Heart left ventricle (tissue), 16 donors: ENCODE data around the gene SERPINB8. TPM values are rescaled to one million over a fixed set of nuclear protein-coding genes. Genes with fewer than 3 reads are reported as not detected.

ENCODE experiments used
- ATAC-seq, 4 donors: fragments of 200-7000 bp; cut with Tn5 transposase; one replicate each; pipeline ENCODE4 v1.9.1; 2020 to 2022; ENCODE audit warnings: moderate library complexity in 4 of 4, mild to moderate bottlenecking in 3 of 4, moderate number of reproducible peaks in 1 of 4
- DNase-seq, 5 donors: peaks; one replicate each; pipeline ENCODE4 v3.0.0-alpha.2; 2020
- H3K27ac ChIP-seq, 12 donors: fragments of 200-600 bp; sonication (generic) in 4 of 12; one replicate each; pipeline versions ENCODE4 v1.5.0 to v1.8.0; 2016 to 2022; ENCODE audit warnings: mild to moderate bottlenecking in 2 of 12
- H3K27me3 ChIP-seq, 9 donors: fragments of 200-600 bp; sonication (generic) in 2 of 9; one replicate each; pipeline versions ENCODE4 v1.5.1 to v1.8.0; 2016 to 2022; ENCODE audit warnings: mild to moderate bottlenecking in 3 of 9
- H3K36me3 ChIP-seq, 9 donors: fragments of 200-600 bp; sonication (generic) in 2 of 9; one replicate each; pipeline versions ENCODE4 v1.5.0 to v1.8.0; 2018 to 2022; ENCODE audit warnings: mild to moderate bottlenecking in 2 of 9
- H3K4me1 ChIP-seq, 12 donors: fragments of 200-600 bp; sonication (generic) in 4 of 12; one replicate each; pipeline versions ENCODE4 v1.5.0 to v1.8.0; 2016 to 2022; ENCODE audit warnings: mild to moderate bottlenecking in 3 of 12
- H3K4me3 ChIP-seq, 12 donors: fragments of 200-600 bp; sonication (generic) in 4 of 12; one replicate each; pipeline versions ENCODE4 v1.5.0 to v1.8.0; 2017 to 2022; ENCODE audit warnings: mild to moderate bottlenecking in 9 of 12, moderate library complexity in 4 of 12
- H3K9me3 ChIP-seq, 12 donors: fragments of 200-600 bp; sonication (generic) in 4 of 12; one replicate each; pipeline versions ENCODE4 v1.5.0 to v1.8.0; 2016 to 2022; ENCODE audit warnings: mild to moderate bottlenecking in 1 of 12
- CTCF ChIP-seq, 12 donors: fragments of 200-600 bp; sonication (generic) in 4 of 12; IDR thresholded peaks; one replicate each; pipeline versions ENCODE4 v1.5.0 to v1.8.0; 2018 to 2022; ENCODE audit warnings: antibody characterized with exemption in 12 of 12, mild to moderate bottlenecking in 5 of 12
- POLR2A ChIP-seq, 2 donors: fragments of 450-650 bp; IDR thresholded peaks; one replicate each; pipeline ENCODE4 v1.6.1; 2017; ENCODE audit warnings: antibody characterized with exemption in 2 of 2, mild to moderate bottlenecking in 2 of 2, moderate library complexity in 2 of 2
- WGBS, 4 donors: extraction: QIAGEN DNeasy Blood & Tissue Kit in 2 of 4; methylation state at CpG; one replicate each; pipeline versions ENCODE4 v1.1.5 to v1.1.7; 2013 to 2018; 5-methylcytosine and 5-hydroxymethylcytosine counted together
- intact Hi-C, 10 donors: fragments of 100-400 bp; cut with DNase I; formaldehyde crosslinking; loops; one replicate each; pipeline versions ENCODE4 v1.11.1 to v1.14.2; 2022
- polyA plus RNA-seq, 2 donors: library from polyadenylated mRNA; stranded (reverse); fragments of 200-250 nt; gene quantifications; one replicate each; pipeline ENCODE4 v1.2.3, GENCODE V29; 2013
- total RNA-seq, 9 donors: library from RNA; depleted of rRNA in 2 of 9; stranded (reverse); fragments of >200 nt in 2 of 9; fragmentation: NEBNext Ultra II Directional in 3 of 9; extraction: Animal tissue kit (Norgen Biotek cat#: 25700) in 3 of 9; gene quantifications; one replicate each; pipeline versions ENCODE4 v1.1.0 to v1.2.4, GENCODE V29; 2016 to 2023
- donor health status: ischemic (EF 13 %, LVEDD 7.1; RV severe dilation, severe dysfunction).
- donor health status: healthy with polysubstance abuse.
- donor health status: DM: no; HTN: yes; CAD: no.
- donor health status: DM: no; HTN: no; CAD: no.
- donor health status: ischemic (EF 25% LVEDD 6.9; RV normal size, moderate dysfunction).
- donor health status: ischemic (EF 25% LVEDD 5.7; RV mildly dilated, moderate dysfunction).
- donor health status: healthy.
- donor health status: DM: yes; HTN: yes; CAD: no.
- donor health status: ischemic (EF 35%, LVEDD 5.7; RV mildly dilated, moderate dysfunction).
- donor health status: nonischemic (EF 11% LVEDD 7.7; RV severe dilation, severe dysfunction).
- donor health status: DM: yes; HTN: yes; CAD: no.
- donor health status: PGD.
- donor health status: ischemic (EF 29% LVEDD 5.4; RV normal size, mild dysfunction).
- donor health status: nonischemic (EF 23%, LVEDD 6.1; RV moderate dilation, normal function).

Gene SERPINB8
- total and polyA plus RNA-seq, 11 donors: 0.72 to 12.6 (median 3.5) TPM

DNA sequence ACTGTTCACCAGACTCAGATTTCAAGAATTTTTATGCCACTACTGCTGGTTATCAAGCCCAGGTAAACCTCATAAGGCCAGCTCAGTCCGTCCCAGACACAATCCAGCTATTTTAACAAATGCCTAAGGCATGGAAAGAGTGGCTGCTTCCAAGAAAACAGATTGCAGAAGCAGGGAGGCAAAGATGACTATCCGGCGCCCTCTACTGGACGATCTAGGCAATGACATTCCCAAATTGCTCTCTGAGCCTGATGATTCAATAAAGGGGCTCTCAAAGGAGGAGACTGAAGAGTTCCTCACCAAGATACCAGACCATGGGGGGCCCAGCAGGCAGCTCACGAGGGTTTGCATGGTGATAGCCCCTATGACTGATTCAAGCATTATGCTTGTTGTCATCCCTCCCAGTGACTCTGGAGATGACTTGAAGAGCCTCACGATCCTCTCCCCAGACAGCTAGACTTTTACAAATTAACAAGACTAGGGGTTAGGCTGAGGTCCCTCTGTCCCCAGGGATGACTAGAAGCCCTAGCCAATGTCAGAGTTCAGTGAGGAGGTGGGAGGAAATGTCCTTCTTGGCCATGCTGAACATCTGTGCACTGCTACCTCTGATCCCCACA, 25.0 kb downstream of the SERPINB8 start:
- intact Hi-C loops: loop anchor here in 4 of 10 donors (5.0 to 10.0 kb wide), 3 partner anchors 33 to 480 kb away; no protein-coding TSS in a partner anchor
- no peaks in the 10 kb centered on the region for H3K27me3 ChIP-seq
- no peak overlapping the region for H3K4me3 ChIP-seq
- no peaks in the 10 kb centered on the region for H3K36me3 ChIP-seq
- WGBS, 4 donors: 17 to 22% (median 20%) methylated on average over 6 of the region's 6 CpGs
- DNase-seq (peak in 1 of 5 donors; percentile 44), ATAC-seq (peak in 2 of 4 donors; percentile 50 to 52)
- peak; percentile 77 to 91 (median 82) for TF ChIP-seq CTCF (IDR thresholded peaks at IDR 0.05)
- TF ChIP-seq POLR2A (IDR thresholded peaks at IDR 0.05): no peak
- peaks cover 0 to 14% (median 0%) of the 10 kb centered on the region in 12 donors for H3K9me3 ChIP-seq
- H3K27ac ChIP-seq: no peak overlapping the region
- H3K4me1 ChIP-seq: no peaks in the 10 kb centered on the region

- Histone ChIP-seq H3K4me1 (no peaks in the 10 kb centered on the region), H3K4me3 (no peak overlapping the region), H3K9me3 (peaks cover 0 to 14% (median 0%) of the 10 kb centered on the region in 12 donors), H3K27me3 (peaks cover 0 to 7% (median 0%) of the 10 kb centered on the region in 9 donors), H3K36me3 (no peaks in the 10 kb centered on the region), H3K27ac (no peak overlapping the region)
- no peak for TF ChIP-seq CTCF (IDR thresholded peaks at IDR 0.05)
- no peak for DNase-seq
- intact Hi-C loops: loop anchor here in 3 of 10 donors (5.0 to 10.0 kb wide), 2 partner anchors 35 to 482 kb away; no protein-coding TSS in a partner anchor
- ATAC-seq: no peak
- 79 to 92% (median 81%) methylated on average over 4 of the region's 4 CpGs for WGBS, 4 donors
Measured at GRCh38 chr18:63997041-63997440, 27.2 kb downstream of the SERPINB8 start.

- ATAC-seq (no peak), DNase-seq (no peak)
- Histone ChIP-seq H3K4me3 (no peak overlapping the region), H3K27me3 (peaks cover 0 to 13% (median 0%) of the 10 kb centered on the region in 9 donors), H3K27ac (no peak overlapping the region), H3K9me3 (peaks cover 0 to 14% (median 0%) of the 10 kb centered on the region in 12 donors), H3K4me1 (no peaks in the 10 kb centered on the region), H3K36me3 (no peaks in the 10 kb centered on the region)
- intact Hi-C loops: loop anchor here in 3 of 10 donors (5.0 to 10.0 kb wide), 2 partner anchors 35 to 483 kb away; no protein-coding TSS in a partner anchor
- WGBS, 4 donors: 68 to 80% (median 72%) methylated on average over 2 of the region's 2 CpGs
- no peak for TF ChIP-seq CTCF (IDR thresholded peaks at IDR 0.05)
- no peak for TF ChIP-seq POLR2A (IDR thresholded peaks at IDR 0.05)
Measured at GRCh38 chr18:63997606-63998005, 27.7 kb downstream of the SERPINB8 start.

- H3K4me3 ChIP-seq: no peak overlapping the region
- H3K27me3 ChIP-seq: peaks cover 0 to 22% (median 0%) of the 10 kb centered on the region in 9 donors
- no peaks in the 10 kb centered on the region for H3K36me3 ChIP-seq
- DNase-seq (no peak), ATAC-seq (no peak)
- 70 to 83% (median 75%) methylated on average over 2 of the region's 2 CpGs for WGBS, 4 donors
- intact Hi-C loops: loop anchor here in 3 of 10 donors (5.0 to 10.0 kb wide), 2 partner anchors 38 to 485 kb away; no protein-coding TSS in a partner anchor
- no peaks in the 10 kb centered on the region for H3K4me1 ChIP-seq
- peaks cover 0 to 14% (median 0%) of the 10 kb centered on the region in 12 donors for H3K9me3 ChIP-seq
- no peak for TF ChIP-seq POLR2A (IDR thresholded peaks at IDR 0.05)
- no peak overlapping the region for H3K27ac ChIP-seq
Measured at GRCh38 chr18:63999871-64000270, 30.0 kb downstream of the SERPINB8 start.
